IMR-90 (cell line): Measurements from ENCODE around the gene TRPM8. TPM values are rescaled to one million over a fixed set of nuclear protein-coding genes. Genes with fewer than 3 reads are reported as not detected.

Experiments
- ATAC-seq: fragments of 200-7000 bp; cut with Tn5 transposase; 2 replicates; pipeline ENCODE4 v1.9.1; 2020; ENCODE audit warnings: low read depth, mild to moderate bottlenecking, moderate library complexity
- BruUV-seq: library from RNA; stranded (reverse); fragments of 400-500 nt; replicated peaks from 2 replicates; lab custom pipeline; 2021; lab: Mats Ljungman, UMichigan
- CTCF ChIA-PET: fragments of 300-600 bp; formaldehyde crosslinking; extraction: SDS; loops from one replicate; lab custom pipeline; 2021; ENCODE audit warnings: antibody characterized with exemption; lab: Yijun Ruan, JAX
- POLR2A ChIA-PET: fragments of 300-600 bp; sonication (Branson Sonifier 250); formaldehyde crosslinking; loops from one replicate; lab custom pipeline; 2022; ENCODE audit warnings: antibody characterized with exemption; ENCODE audit not compliant: unreplicated experiment; lab: Charles Lee
- DNase-seq: peaks from one replicate; pipeline ENCODE4 v3.0.0; 2013
- H2AFZ ChIP-seq: replicated peaks from 2 replicates; pipeline ENCODE3; 2013; ENCODE audit warnings: low read length, mild to moderate bottlenecking; ENCODE audit not compliant: poor library complexity
- H2AK5ac ChIP-seq: 2 replicates; pipeline ENCODE4 v1.6.1; 2013; ENCODE audit warnings: low read depth, low read length, inconsistent platforms
- H2AK9ac ChIP-seq: replicated peaks from 2 replicates; pipeline ENCODE3; 2013; ENCODE audit warnings: mild to moderate bottlenecking, low read depth, low read length, moderate library complexity; ENCODE audit not compliant: poor library complexity
- H2BK120ac ChIP-seq: 2 replicates; pipeline ENCODE4 v1.6.1; 2013; ENCODE audit warnings: low read depth, low read length, inconsistent platforms
- H2BK15ac ChIP-seq: 3 replicates; pipeline ENCODE4 v1.6.1; 2013; ENCODE audit warnings: low read depth, low read length, inconsistent platforms
- H2BK20ac ChIP-seq: 2 replicates; pipeline ENCODE4 v1.6.1; 2013; ENCODE audit warnings: low read depth, mild to moderate bottlenecking, inconsistent platforms, low read length, moderate library complexity
- H2BK5ac ChIP-seq: 2 replicates; pipeline ENCODE4 v1.6.1; 2013; ENCODE audit warnings: mild to moderate bottlenecking, low read depth, low read length, inconsistent platforms; ENCODE audit not compliant: poor library complexity, severe bottlenecking
- H3K14ac ChIP-seq: replicated peaks from 2 replicates; pipeline ENCODE4 v1.6.1; 2013; ENCODE audit warnings: low read depth, low read length, inconsistent platforms
- H3K18ac ChIP-seq: 2 replicates; pipeline ENCODE4 v1.6.1; 2013; ENCODE audit warnings: low read depth, low read length, control low read depth
- H3K23ac ChIP-seq: 2 replicates; pipeline ENCODE4 v1.6.1; 2013; ENCODE audit warnings: low read depth, low read length, inconsistent platforms
- H3K27ac ChIP-seq: 2 replicates; pipeline ENCODE4 v1.5.1; 2013; ENCODE audit warnings: mild to moderate bottlenecking, control low read depth, low read length; ENCODE audit not compliant: insufficient read depth
- H3K27me3 ChIP-seq: 2 replicates; pipeline ENCODE4 v1.6.1; 2013; ENCODE audit warnings: low read length; ENCODE audit not compliant: control insufficient read depth, insufficient read depth
- H3K36me3 ChIP-seq: 2 replicates; pipeline ENCODE4 v1.6.1; 2013; ENCODE audit warnings: low read length, mixed read lengths; ENCODE audit not compliant: control insufficient read depth, insufficient read depth
- H3K4ac ChIP-seq: 2 replicates; pipeline ENCODE4 v1.6.1; 2013; ENCODE audit warnings: low read depth, low read length, inconsistent platforms
- H3K4me1 ChIP-seq: 2 replicates; pipeline ENCODE4 v1.6.1; 2013; ENCODE audit warnings: low read length, mixed read lengths; ENCODE audit not compliant: control insufficient read depth, insufficient read depth
- H3K4me2 ChIP-seq: 2 replicates; pipeline ENCODE4 v1.6.1; 2013; ENCODE audit warnings: low read depth, mild to moderate bottlenecking, control low read depth, low read length, moderate library complexity
- H3K4me3 ChIP-seq: 2 replicates; pipeline ENCODE4 v1.5.1; 2013; ENCODE audit warnings: low read depth, mild to moderate bottlenecking, control low read depth, low read length, moderate library complexity; ENCODE audit not compliant: insufficient read depth
- H3K56ac ChIP-seq: 2 replicates; pipeline ENCODE4 v1.6.1; 2013; ENCODE audit warnings: low read length, inconsistent platforms; ENCODE audit not compliant: insufficient read depth; ENCODE audit errors: extremely low read depth
- H3K79me1 ChIP-seq, 2 experiments: 2 replicates each; pipeline ENCODE4 v1.6.1; 2013; ENCODE audit warnings: low read length in 2 of 2, inconsistent platforms in 1 of 2, low read depth in 1 of 2
- H3K9ac ChIP-seq: 2 replicates; pipeline ENCODE4 v1.6.1; 2013; ENCODE audit warnings: low read depth, low read length, control low read depth
- H3K9me1 ChIP-seq: 2 replicates; pipeline ENCODE4 v1.6.1; 2013; ENCODE audit warnings: low read length, inconsistent platforms; ENCODE audit not compliant: insufficient read depth
- H3K9me3 ChIP-seq: 2 replicates; pipeline ENCODE4 v1.6.1; 2013; ENCODE audit warnings: low read length; ENCODE audit not compliant: control insufficient read depth, insufficient read depth
- H4K20me1 ChIP-seq: 2 replicates; pipeline ENCODE4 v1.6.1; 2013; ENCODE audit warnings: low read length, inconsistent platforms; ENCODE audit not compliant: insufficient read depth
- H4K5ac ChIP-seq: 2 replicates; pipeline ENCODE4 v1.6.1; 2013; ENCODE audit warnings: mild to moderate bottlenecking, low read depth, low read length, control low read depth
- H4K8ac ChIP-seq, 2 experiments: 2 replicates each; pipeline ENCODE4 v1.6.1; 2013; ENCODE audit warnings: low read depth in 2 of 2, low read length in 2 of 2, control low read depth in 1 of 2, inconsistent platforms in 1 of 2
- H4K91ac ChIP-seq: 2 replicates; pipeline ENCODE4 v1.6.1; 2013; ENCODE audit warnings: low read depth, low read length, inconsistent platforms; ENCODE audit not compliant: insufficient read depth
- BHLHE40 ChIP-seq: fragments of 150-350 bp; IDR thresholded peaks from 2 replicates; pipeline ENCODE4 v1.6.1; 2016; ENCODE audit warnings: mild to moderate bottlenecking, low read depth, low read length
- CEBPB ChIP-seq: IDR thresholded peaks from 2 replicates; pipeline ENCODE4 v1.6.1; 2012; ENCODE audit warnings: low read depth, low read length, improper control_type of control experiment
- CHD1 ChIP-seq: IDR thresholded peaks from 2 replicates; pipeline ENCODE4 v1.6.1; 2012; ENCODE audit warnings: low read depth, low read length, improper control_type of control experiment
- ELK1 ChIP-seq: fragments of 150-350 bp; IDR thresholded peaks from 2 replicates; pipeline ENCODE4 v1.6.1; 2016; ENCODE audit warnings: low read depth, mild to moderate bottlenecking, low read length, moderate library complexity, borderline replicate concordance
- FOS ChIP-seq: fragments of 150-350 bp; IDR thresholded peaks from 2 replicates; pipeline ENCODE4 v1.6.1; 2016; ENCODE audit warnings: low read depth, low read length
- MAFK ChIP-seq: IDR thresholded peaks from 2 replicates; pipeline ENCODE4 v1.6.1; 2012; ENCODE audit warnings: low read depth, low read length, improper control_type of control experiment
- NFE2L2 ChIP-seq: fragments of 150-350 bp; IDR thresholded peaks from 2 replicates; pipeline ENCODE4 v1.6.1; 2016; ENCODE audit warnings: low read depth, mild to moderate bottlenecking, low read length
- POLR2A ChIP-seq: IDR thresholded peaks from 2 replicates; pipeline ENCODE4 v1.6.1; 2012; ENCODE audit warnings: mild to moderate bottlenecking, low read depth, low read length
- RAD21 ChIP-seq: IDR thresholded peaks from 2 replicates; pipeline ENCODE4 v1.6.1; 2012; ENCODE audit warnings: low read length, improper control_type of control experiment
- RCOR1 ChIP-seq: IDR thresholded peaks from 2 replicates; pipeline ENCODE4 v1.6.1; 2012; ENCODE audit warnings: mild to moderate bottlenecking, low read length, improper control_type of control experiment; ENCODE audit not compliant: insufficient replicate concordance
- RFX5 ChIP-seq: IDR thresholded peaks from 2 replicates; pipeline ENCODE4 v1.8.0; 2012; ENCODE audit warnings: low read depth, mild to moderate bottlenecking, low read length, moderate library complexity
- SMC3 ChIP-seq: fragments of 150-350 bp; IDR thresholded peaks from 2 replicates; pipeline ENCODE4 v1.6.1; 2016; ENCODE audit warnings: low read depth, mild to moderate bottlenecking, antibody characterized with exemption, low read length, moderate library complexity
- WGBS, 2 experiments: methylation state at CpG; one replicate each; pipeline versions ENCODE4 v1.1.5 to v1.1.7; 2013; ENCODE audit warnings: missing lambda C conversion rate in 2 of 2; ENCODE audit not compliant: insufficient read length in 1 of 2; ENCODE audit errors: extremely low coverage in 2 of 2; 5-methylcytosine and 5-hydroxymethylcytosine counted together
- dilution Hi-C: fragments of 300-500 bp; cut with HindIII; formaldehyde crosslinking; loops from one replicate; pipeline ENCODE4 v1.14.3; 2018; ENCODE audit warnings: low sequenced_read_pairs; ENCODE audit not compliant: unreplicated experiment
- in situ Hi-C: fragments of 300-500 bp; cut with MboI; formaldehyde crosslinking; loops from 3 replicates; pipeline ENCODE4 v1.14.3; 2019; ENCODE audit warnings: low sequenced_read_pairs, inconsistent platforms, mixed read lengths
- intact Hi-C: fragments of 100-400 bp; cut with micrococcal nuclease; formaldehyde crosslinking; loops from 2 replicates; pipeline ENCODE4 v1.10.0; 2022
- polyA plus RNA-seq, 3 experiments: library from polyadenylated mRNA; depleted of rRNA; stranded (reverse); fragments of >200 nt; gene quantifications; 2 replicates each; pipeline ENCODE4 v1.2.3, GENCODE V29; 2012; ENCODE audit warnings: low replicate concordance in 1 of 3
- total RNA-seq: library from RNA; depleted of rRNA; stranded (reverse); fragments of >200 nt; gene quantifications from 2 replicates; pipeline ENCODE4 v1.2.3, GENCODE V29; 2012
- TF ChIP-seq, protein P1 (sequence below): fragments of 150-350 bp; IDR thresholded peaks from 2 replicates; pipeline ENCODE4 v1.6.1; 2017; ENCODE audit warnings: mild to moderate bottlenecking, antibody characterized with exemption, low read length, low read depth

TRPM8 gene
- total and polyA plus RNA-seq, 2 of the 4 experiments (the other 2 are of a cell fraction), result not detected

DNA sequence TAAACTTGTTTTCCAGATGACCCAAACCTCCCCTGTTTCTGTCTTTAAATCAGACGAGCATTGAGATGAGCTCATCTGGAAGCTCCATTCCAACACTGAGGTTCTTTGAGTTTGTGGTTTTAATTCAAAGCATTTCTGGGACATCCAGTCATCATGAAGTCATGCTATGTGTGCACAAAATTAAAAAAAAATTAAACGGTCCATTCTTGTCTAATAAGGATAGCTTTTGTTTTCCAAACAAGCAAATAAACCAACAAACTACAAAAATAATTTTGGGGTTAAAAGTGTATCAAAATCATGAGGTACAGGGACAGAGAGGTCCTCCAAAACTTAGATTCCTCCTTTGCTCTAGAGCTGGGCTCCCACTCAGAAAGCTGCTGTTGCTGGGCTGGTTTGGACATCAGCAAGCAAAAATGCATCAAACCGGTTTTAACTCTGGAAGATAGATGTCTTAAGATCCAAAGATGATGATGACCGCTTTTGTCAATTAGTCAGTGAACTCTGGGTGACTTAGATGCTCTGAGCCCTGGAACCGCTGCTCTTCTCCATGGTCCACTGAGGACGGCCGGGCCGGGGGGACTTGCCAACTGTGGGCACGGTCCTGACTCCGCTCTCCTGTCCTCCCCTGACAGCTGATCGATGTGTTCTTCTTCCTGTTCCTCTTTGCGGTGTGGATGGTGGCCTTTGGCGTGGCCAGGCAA is 65.4 kb downstream of the TRPM8 start:
- peak overlapping the region; percentile 96 for H2AK5ac ChIP-seq
- peaks cover 4% of the 10 kb centered on the region for H3K9me1 ChIP-seq
- peak overlapping the region; percentile 71; the same call in 2 of the 3 replicates for H2BK15ac ChIP-seq
- H3K79me1 ChIP-seq, result no peaks in the 10 kb centered on the region
- peaks cover 7% of the 10 kb centered on the region for H3K4me1 ChIP-seq
- H3K4me3 ChIP-seq, result no peak overlapping the region
- peak overlapping the region in 1 of 2 experiments; percentile 56; a peak in 2 of 4 replicates for H4K8ac ChIP-seq
- H3K9ac ChIP-seq, result no peak overlapping the region
- H2BK5ac ChIP-seq, result peak overlapping the region; percentile 66
- peak overlapping the region; percentile 48 for H3K18ac ChIP-seq
- no peaks in the 10 kb centered on the region for H4K20me1 ChIP-seq
- H3K9me3 ChIP-seq, result no peaks in the 10 kb centered on the region
- in situ Hi-C loops (loop anchor here (10.0 kb wide), 1 partner anchor 1132 kb away; no protein-coding TSS in a partner anchor), dilution Hi-C loops (no loop called here), intact Hi-C loops (loop anchor here (1.0 kb wide), 1 partner anchor 518 kb away; no protein-coding TSS in a partner anchor)
- CTCF ChIA-PET, result interaction anchor here (0.6 to 2.2 kb wide), 5 partner anchors 10 to 1125 kb away, joined by 3 to 8 read pairs (median 3); no protein-coding TSS in a partner anchor
- H3K56ac ChIP-seq, result no peak overlapping the region
- H3K27ac ChIP-seq, result peak overlapping the region; percentile 65
- H2BK20ac ChIP-seq, result peak overlapping the region; percentile 82
- BruUV-seq, result no TSS peak
- H3K14ac ChIP-seq, result peak overlapping the region; percentile 27; the same call in 1 of the 2 replicates
- H3K4me2 ChIP-seq, result peak overlapping the region; percentile 64; the same call in 1 of the 2 replicates
- whole genome bisulfite sequencing, 2 experiments, result 86% methylated on average over 8 of the region's 13 CpGs; no CpG with 5 or more reads in 1 of the 2 experiments
- peak overlapping the region; percentile 90 for H3K4ac ChIP-seq
- no peaks in the 10 kb centered on the region for H3K27me3 ChIP-seq
- TF ChIP-seq CHD1 (no peak), FOS (peak; percentile 77), RCOR1 (no peak), ELK1 (no peak), NFE2L2 (no peak), SMC3 (no peak), CEBPB (0 out of 2 replicates have a peak, but pooled peaks have one; percentile 47), RAD21 (peak; percentile 24; the same call in 1 of the 2 replicates), BHLHE40 (peak; percentile 26; the same call in 1 of the 2 replicates), RFX5 (no peak), POLR2A (no peak), MAFK (0 out of 2 replicates have a peak, but pooled peaks have one; percentile 10)
- TF ChIP-seq, protein P1, sequence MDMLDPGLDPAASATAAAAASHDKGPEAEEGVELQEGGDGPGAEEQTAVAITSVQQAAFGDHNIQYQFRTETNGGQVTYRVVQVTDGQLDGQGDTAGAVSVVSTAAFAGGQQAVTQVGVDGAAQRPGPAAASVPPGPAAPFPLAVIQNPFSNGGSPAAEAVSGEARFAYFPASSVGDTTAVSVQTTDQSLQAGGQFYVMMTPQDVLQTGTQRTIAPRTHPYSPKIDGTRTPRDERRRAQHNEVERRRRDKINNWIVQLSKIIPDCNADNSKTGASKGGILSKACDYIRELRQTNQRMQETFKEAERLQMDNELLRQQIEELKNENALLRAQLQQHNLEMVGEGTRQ, result no peak
- peak overlapping the region; percentile 79 for H2AK9ac ChIP-seq
- H4K5ac ChIP-seq, result peak overlapping the region; percentile 37; the same call in 1 of the 2 replicates
- peak overlapping the region; percentile 28 for H2AFZ ChIP-seq
- ATAC-seq (peak; percentile 92), DNase-seq (peak; percentile 94)
- peak overlapping the region; percentile 4; the same call in 1 of the 2 replicates for H3K23ac ChIP-seq
- peak overlapping the region; percentile 80 for H4K91ac ChIP-seq
- H2BK120ac ChIP-seq, result peak overlapping the region; percentile 89
- POLR2A ChIA-PET, result no interaction called here
- no peaks in the 10 kb centered on the region for H3K36me3 ChIP-seq
